ENCODE measurements around the gene DNAJC5G. TPM values are rescaled to one million over a fixed set of nuclear protein-coding genes. Genes with fewer than 3 reads are reported as not detected.

The DNAJC5G gene
- total and polyA plus RNA-seq, 2 of the 13 experiments (the other 11 are each of a cell fraction or from before 2014, with no cell fraction given) = 0.05 TPM; not detected in 1

- H3K4me3 ChIP-seq (replicated peaks in 1 of 3; ENCODE audit: insufficient read depth in 1 of 3, low read depth in 2 of 3, low read length in 3 of 3) = peak overlapping the region; percentile 82 to 86 (median 83)
- WGBS (ENCODE audit: low lambda C conversion rate) = 0% methylated on average over 9 of the region's 10 CpGs
- no peak for DNase-seq (ENCODE audit: low spot score)
- ChIA-PET POLR2A (interaction anchor here (0.8 to 5.0 kb wide), 15 partner anchors 10 to 106 kb away, joined by 3 to 73 read pairs (median 7); partner anchors contain the start of genes EIF2B4, GTF3C2, NRBP1 and SNX17), CTCF (ENCODE audit: low intra/inter-chr PET ratio, low total read pairs) (no interaction called here)
- peaks cover 7 to 19% of the 10 kb centered on the region in 2 experiments for H3K36me3 ChIP-seq (replicated peaks in 1 of 2; ENCODE audit: control insufficient read depth in 1 of 2, insufficient read depth in 2 of 2, low read length in 2 of 2)
- peak overlapping the region; percentile 99 for H3K9ac ChIP-seq (ENCODE audit: insufficient read depth, low read depth, low read length)
- peaks cover 0 to 4% of the 10 kb centered on the region in 2 experiments; a peak in 1 of 5 replicates for H3K27me3 ChIP-seq (ENCODE audit: control insufficient read depth in 1 of 2, insufficient read depth in 2 of 2, low read length in 2 of 2)
- H2AFZ ChIP-seq (ENCODE audit: low read length) = no peak overlapping the region
- H3K9me3 ChIP-seq (ENCODE audit: low read length) = no peaks in the 10 kb centered on the region
- no peaks in the 10 kb centered on the region for H4K20me1 ChIP-seq (ENCODE audit: insufficient read depth, low read length)
- H3K4me1 ChIP-seq (ENCODE audit: insufficient read depth, low read length) = peaks cover 36% of the 10 kb centered on the region
- peak overlapping the region; percentile 95 for H3K4me2 ChIP-seq (ENCODE audit: low read depth, low read length)
- ATAC-seq = peak; percentile 9
- peak overlapping the region; percentile 91 for H3K27ac ChIP-seq (ENCODE audit: extremely low read length, insufficient read depth, low read length)
- intact Hi-C loops (cut with micrococcal nuclease; ENCODE audit: unreplicated experiment) = no loop called here
- peaks cover 25% of the 10 kb centered on the region for H3K79me2 ChIP-seq (ENCODE audit: insufficient read depth, low read length)
- in situ Hi-C loops (cut with HindIII; ENCODE audit: extremely low pct_ligation_motif_present, low pct_unique_long_range_greater_than_20kb) = loop anchor here (5.0 kb wide), 1 partner anchor 50 kb away; the partner anchor contains the start of genes EIF2B4 and SNX17
- BruUV-seq (replicated peaks) = TSS peak; percentile 88
- FAIRE-seq = no peak
- TF ChIP-seq PATZ1 (CRISPR knock-in tag; IDR thresholded peaks at IDR 0.05) = no peak
- no peak for TF ChIP-seq EP300 (IDR thresholded peaks at IDR 0.05; ENCODE audit: low read depth in 2 of 2, low read length in 2 of 2)
- TF ChIP-seq EP300 (CRISPR knock-in tag; IDR thresholded peaks at IDR 0.05; ENCODE audit: borderline replicate concordance) = no peak
- 0 out of 2 replicates have a peak, but pooled peaks have one; percentile 32 for TF ChIP-seq SMAD9 (CRISPR knock-in tag; IDR thresholded peaks at IDR 0.05)
- no peak for TF ChIP-seq ATF1 (CRISPR knock-in tag; IDR thresholded peaks at IDR 0.05)
- TF ChIP-seq, protein P1, sequence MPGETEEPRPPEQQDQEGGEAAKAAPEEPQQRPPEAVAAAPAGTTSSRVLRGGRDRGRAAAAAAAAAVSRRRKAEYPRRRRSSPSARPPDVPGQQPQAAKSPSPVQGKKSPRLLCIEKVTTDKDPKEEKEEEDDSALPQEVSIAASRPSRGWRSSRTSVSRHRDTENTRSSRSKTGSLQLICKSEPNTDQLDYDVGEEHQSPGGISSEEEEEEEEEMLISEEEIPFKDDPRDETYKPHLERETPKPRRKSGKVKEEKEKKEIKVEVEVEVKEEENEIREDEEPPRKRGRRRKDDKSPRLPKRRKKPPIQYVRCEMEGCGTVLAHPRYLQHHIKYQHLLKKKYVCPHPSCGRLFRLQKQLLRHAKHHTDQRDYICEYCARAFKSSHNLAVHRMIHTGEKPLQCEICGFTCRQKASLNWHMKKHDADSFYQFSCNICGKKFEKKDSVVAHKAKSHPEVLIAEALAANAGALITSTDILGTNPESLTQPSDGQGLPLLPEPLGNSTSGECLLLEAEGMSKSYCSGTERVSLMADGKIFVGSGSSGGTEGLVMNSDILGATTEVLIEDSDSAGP (CRISPR knock-in tag; IDR thresholded peaks at IDR 0.05; ENCODE audit: borderline replicate concordance) = peak; percentile 95; the same call in 1 of the 2 replicates
- TF ChIP-seq TFE3 (CRISPR knock-in tag; IDR thresholded peaks at IDR 0.05) = no peak
- peak; percentile 96 for TF ChIP-seq ARID2 (CRISPR knock-in tag; IDR thresholded peaks at IDR 0.05; ENCODE audit: borderline replicate concordance)
- TF ChIP-seq, protein P2, sequence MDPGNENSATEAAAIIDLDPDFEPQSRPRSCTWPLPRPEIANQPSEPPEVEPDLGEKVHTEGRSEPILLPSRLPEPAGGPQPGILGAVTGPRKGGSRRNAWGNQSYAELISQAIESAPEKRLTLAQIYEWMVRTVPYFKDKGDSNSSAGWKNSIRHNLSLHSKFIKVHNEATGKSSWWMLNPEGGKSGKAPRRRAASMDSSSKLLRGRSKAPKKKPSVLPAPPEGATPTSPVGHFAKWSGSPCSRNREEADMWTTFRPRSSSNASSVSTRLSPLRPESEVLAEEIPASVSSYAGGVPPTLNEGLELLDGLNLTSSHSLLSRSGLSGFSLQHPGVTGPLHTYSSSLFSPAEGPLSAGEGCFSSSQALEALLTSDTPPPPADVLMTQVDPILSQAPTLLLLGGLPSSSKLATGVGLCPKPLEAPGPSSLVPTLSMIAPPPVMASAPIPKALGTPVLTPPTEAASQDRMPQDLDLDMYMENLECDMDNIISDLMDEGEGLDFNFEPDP (CRISPR knock-in tag; conservative IDR thresholded peaks at IDR 0.05) = no peak
- TF ChIP-seq HMGXB4 (CRISPR knock-in tag; IDR thresholded peaks at IDR 0.05; ENCODE audit: borderline replicate concordance in 1 of 2, low read depth in 1 of 2) = 0 out of 4 replicates have a peak, but pooled peaks of 1 of the 2 experiments have one; percentile 7
- TF ChIP-seq, protein P3, sequence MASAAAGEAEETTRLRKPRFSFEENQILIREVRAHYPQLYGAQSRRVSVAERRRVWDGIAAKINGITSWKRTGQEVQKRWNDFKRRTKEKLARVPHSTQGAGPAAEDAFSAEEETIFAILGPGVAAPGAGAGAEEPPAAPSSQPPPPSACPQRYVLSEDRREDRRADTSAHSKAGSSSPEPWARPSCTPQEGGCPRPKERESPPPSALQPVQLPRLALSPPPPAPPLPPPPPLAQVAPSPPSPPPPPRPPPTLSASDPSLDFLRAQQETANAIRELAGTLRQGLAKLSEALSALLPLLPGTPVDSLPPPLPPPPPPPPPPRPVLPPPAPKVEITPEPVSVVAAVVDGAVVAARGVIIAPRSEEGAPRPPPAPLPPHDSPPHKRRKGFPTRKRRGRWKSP (CRISPR knock-in tag; IDR thresholded peaks at IDR 0.05) = 0 out of 2 replicates have a peak, but pooled peaks have one; percentile 16
- TF ChIP-seq ZNF615 (CRISPR knock-in tag; IDR thresholded peaks at IDR 0.05; ENCODE audit: borderline replicate concordance) = no peak
Measured at GRCh38 chr2:27322301-27322765, 47.1 kb downstream of the DNAJC5G start.
